GM12878 (cell line): ENCODE results near the gene CHID1. TPM values are rescaled to one million over a fixed set of nuclear protein-coding genes. Genes with fewer than 3 reads are reported as not detected.

Experiments
- ATAC-seq: fragments of 200-7000 bp; cut with Tn5 transposase; 3 replicates; pipeline ENCODE4 v1.9.1; 2020; ENCODE audit warnings: mild to moderate bottlenecking, moderate library complexity
- BruUV-seq: library from RNA; stranded (reverse); fragments of 400-500 nt; replicated peaks from 2 replicates; lab custom pipeline; 2021; lab: Mats Ljungman, UMichigan
- CTCF ChIA-PET: fragments of 300-600 bp; sonication (Branson Sonifier 250); formaldehyde crosslinking; extraction: SDS; loops from one replicate; lab custom pipeline; 2021; ENCODE audit warnings: inconsistent platforms; lab: Yijun Ruan, JAX
- POLR2A ChIA-PET: fragments of 350-600 bp; formaldehyde crosslinking; extraction: SDS; loops from one replicate; lab custom pipeline; 2021; ENCODE audit warnings: inconsistent platforms; lab: Charles Lee
- RAD21 ChIA-PET: fragments of 300-600 bp; sonication (Branson Sonifier 250); formaldehyde crosslinking; loops from one replicate; lab custom pipeline; 2023; ENCODE audit warnings: antibody characterized with exemption; ENCODE audit not compliant: unreplicated experiment; lab: Charles Lee
- SMC1A ChIA-PET: fragments of 300-600 bp; sonication (Branson Sonifier 250); formaldehyde crosslinking; loops from one replicate; lab custom pipeline; 2023; ENCODE audit not compliant: unreplicated experiment, uncharacterized antibody; lab: Charles Lee
- DNase-seq: peaks from one replicate; pipeline ENCODE4 v3.0.0-alpha.2; 2011; ENCODE audit warnings: low read depth, low spot score
- FAIRE-seq: peaks from 3 replicates; lab custom pipeline; 2011; peaks lifted over from hg19 to GRCh38; lab: Jason Lieb, UNC
- H2AFZ ChIP-seq: 2 replicates; pipeline ENCODE4 v1.6.0; 2011; ENCODE audit warnings: low read depth, low read length, control low read depth; ENCODE audit not compliant: control insufficient read depth
- H3K27ac ChIP-seq: 2 replicates; pipeline ENCODE4 v1.5.1; 2011; ENCODE audit warnings: control low read depth; ENCODE audit not compliant: control insufficient read depth, insufficient read depth
- H3K27me3 ChIP-seq, 2 experiments: replicated peaks in 1 of 2; 2 replicates each; pipeline versions ENCODE4 v1.6.0 to v1.6.1; 2011; ENCODE audit warnings: low read length in 1 of 2; ENCODE audit not compliant: control insufficient read depth in 2 of 2, insufficient read depth in 2 of 2
- H3K36me3 ChIP-seq, 2 experiments: 2 replicates each; pipeline ENCODE4 v1.5.1; 2011; ENCODE audit warnings: low read length in 1 of 2; ENCODE audit not compliant: control insufficient read depth in 2 of 2, insufficient read depth in 2 of 2
- H3K4me1 ChIP-seq: 2 replicates; pipeline ENCODE4 v1.6.1; 2011; ENCODE audit warnings: mild to moderate bottlenecking, low read length, moderate library complexity, mixed read lengths; ENCODE audit not compliant: control insufficient read depth, insufficient read depth
- H3K4me2 ChIP-seq: 2 replicates; pipeline ENCODE4 v1.6.0; 2011; ENCODE audit warnings: control low read depth; ENCODE audit not compliant: control insufficient read depth, insufficient read depth
- H3K4me3 ChIP-seq: fragments of 200-600 bp; sonication (generic); 2 replicates; pipeline ENCODE4 v1.5.1; 2016
- H3K79me2 ChIP-seq: 2 replicates; pipeline ENCODE4 v1.6.0; 2011; ENCODE audit warnings: low read length; ENCODE audit not compliant: control insufficient read depth, insufficient read depth
- H3K9ac ChIP-seq: 2 replicates; pipeline ENCODE4 v1.8.0; 2011; ENCODE audit warnings: low read length, control low read depth, mixed read lengths; ENCODE audit not compliant: control insufficient read depth, insufficient read depth
- H3K9me3 ChIP-seq: replicated peaks from 3 replicates; pipeline ENCODE4 v1.5.1; 2011; ENCODE audit warnings: mild to moderate bottlenecking, low read length; ENCODE audit not compliant: control insufficient read depth, insufficient read depth
- H4K20me1 ChIP-seq: 2 replicates; pipeline ENCODE4 v1.6.0; 2011; ENCODE audit not compliant: control insufficient read depth, insufficient read depth
- RUNX3 ChIP-seq: IDR thresholded peaks from 2 replicates; pipeline ENCODE4 v1.6.1; 2012; ENCODE audit warnings: low read length, inconsistent platforms
- WGBS: methylation state at CpG from one replicate; pipeline ENCODE4 v1.1.6; 2016; ENCODE audit warnings: low lambda C conversion rate; ENCODE audit not compliant: insufficient replicate concordance, insufficient coverage; ENCODE audit errors: missing lambda C conversion rate; 5-methylcytosine and 5-hydroxymethylcytosine counted together
- in situ Hi-C: fragments of 300-500 bp; cut with MboI; formaldehyde crosslinking; loops from 9 replicates; pipeline ENCODE4 v1.14.3; 2018; ENCODE audit warnings: mixed read lengths
- intact Hi-C: fragments of 100-400 bp; cut with micrococcal nuclease; formaldehyde crosslinking; loops from one replicate; pipeline ENCODE4 v1.14.2; 2022; ENCODE audit not compliant: unreplicated experiment
- polyA plus RNA-seq, 11 experiments: library from polyadenylated mRNA; depleted of rRNA in 4 of 11; unstranded in 6 of 11; stranded (reverse) in 5 of 11; fragments of >200 nt; fragmentation: Nextera tagmentation in 4 of 11; fragmentation: Illumina TruSeq in 1 of 11; extraction: Ambion mirVana in 4 of 11; extraction: Trizol in 1 of 11; gene quantifications; 1 replicate in 1 of 11; 2 replicates in 10 of 11; pipeline versions ENCODE4 v1.2.1 to v1.2.3, GENCODE V29; 2011 to 2016; ENCODE audit warnings: inconsistent platforms in 2 of 11, missing spikeins in 2 of 11, low read depth in 1 of 11
- total RNA-seq, 4 experiments: library from RNA; depleted of rRNA in 3 of 4; stranded (reverse); fragments of >200 nt in 3 of 4; fragmentation: Illumina TruSeq in 1 of 4; extraction: Trizol in 1 of 4; gene quantifications; 2 replicates each; pipeline versions ENCODE4 v1.2.1 to v1.2.3, GENCODE V29; 2013 to 2021
- TF ChIP-seq, protein P1 (sequence below), 3 experiments: IDR thresholded peaks in 2 of 3; conservative IDR thresholded peaks in 1 of 3; 2 replicates each; pipeline ENCODE4 v1.5.1; 2011; ENCODE audit warnings: low read depth in 3 of 3, low read length in 3 of 3, mild to moderate bottlenecking in 3 of 3, control low read depth in 2 of 3, moderate library complexity in 2 of 3, inconsistent platforms in 1 of 3, mixed read lengths in 1 of 3; ENCODE audit not compliant: control insufficient read depth in 2 of 3, insufficient read depth in 1 of 3; ENCODE audit errors: extremely low read depth in 1 of 3

CHID1 gene
- total and polyA plus RNA-seq, 10 of the 15 experiments (the other 5 are each of a cell fraction or from before 2014, with no cell fraction given): 4.8 to 75.2 (median 30.1) TPM

DNA sequence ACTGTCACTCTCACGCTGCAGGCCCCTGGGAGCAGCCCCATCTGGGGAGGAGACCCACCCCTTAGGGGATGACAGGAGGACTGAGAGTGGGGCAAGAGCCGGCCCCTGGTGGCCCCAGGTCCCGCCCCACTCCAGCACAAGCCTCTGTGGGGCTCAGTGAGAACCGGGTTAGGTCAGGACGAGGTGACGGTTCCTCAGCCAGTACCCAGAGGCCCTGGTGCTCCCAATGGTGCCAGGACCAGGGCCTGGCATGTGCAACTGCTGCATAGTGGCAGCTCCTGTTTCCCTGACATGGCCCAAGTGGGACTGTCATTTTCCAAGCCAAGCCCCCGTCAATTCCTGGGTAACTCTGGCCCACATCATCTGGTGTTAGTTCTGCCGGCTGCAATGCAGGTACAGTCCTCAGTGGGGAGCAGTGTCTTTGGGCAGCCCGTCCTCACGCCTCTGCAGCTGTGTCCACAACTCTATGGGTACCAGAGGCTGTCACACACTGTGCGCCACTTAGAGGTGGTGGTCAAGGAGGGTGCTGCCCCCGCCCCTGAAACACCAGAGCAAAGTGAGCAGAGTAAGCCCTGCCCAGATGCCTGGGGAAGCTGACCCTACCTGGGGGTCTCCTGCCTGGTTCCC, 15.9 kb downstream of the CHID1 start:
- 95% methylated on average over 12 of the region's 12 CpGs for WGBS
- no peak overlapping the region for H3K27ac ChIP-seq

More for the DNA sequence above, 15.9 kb downstream of the CHID1 start:
- H3K4me1 ChIP-seq: no peaks in the 10 kb centered on the region
- no TSS peak for BruUV-seq
- no peaks in the 10 kb centered on the region for H3K79me2 ChIP-seq
- no peak overlapping the region for H3K4me2 ChIP-seq
- H3K27me3 ChIP-seq: no peaks in the 10 kb centered on the region
- ChIA-PET POLR2A (interaction anchor here (1.0 kb wide), 1 partner anchor 19 kb away, joined by 3 read pairs; no protein-coding TSS in a partner anchor), RAD21 (no interaction called here), SMC1A (no interaction called here), CTCF (no interaction called here)
- H3K9ac ChIP-seq: no peak overlapping the region
- ATAC-seq (peak; percentile 43; the same call in 2 of the 3 replicates), FAIRE-seq (no peak), DNase-seq (no peak)
- in situ Hi-C loops: no loop called here
- TF ChIP-seq, protein P1, sequence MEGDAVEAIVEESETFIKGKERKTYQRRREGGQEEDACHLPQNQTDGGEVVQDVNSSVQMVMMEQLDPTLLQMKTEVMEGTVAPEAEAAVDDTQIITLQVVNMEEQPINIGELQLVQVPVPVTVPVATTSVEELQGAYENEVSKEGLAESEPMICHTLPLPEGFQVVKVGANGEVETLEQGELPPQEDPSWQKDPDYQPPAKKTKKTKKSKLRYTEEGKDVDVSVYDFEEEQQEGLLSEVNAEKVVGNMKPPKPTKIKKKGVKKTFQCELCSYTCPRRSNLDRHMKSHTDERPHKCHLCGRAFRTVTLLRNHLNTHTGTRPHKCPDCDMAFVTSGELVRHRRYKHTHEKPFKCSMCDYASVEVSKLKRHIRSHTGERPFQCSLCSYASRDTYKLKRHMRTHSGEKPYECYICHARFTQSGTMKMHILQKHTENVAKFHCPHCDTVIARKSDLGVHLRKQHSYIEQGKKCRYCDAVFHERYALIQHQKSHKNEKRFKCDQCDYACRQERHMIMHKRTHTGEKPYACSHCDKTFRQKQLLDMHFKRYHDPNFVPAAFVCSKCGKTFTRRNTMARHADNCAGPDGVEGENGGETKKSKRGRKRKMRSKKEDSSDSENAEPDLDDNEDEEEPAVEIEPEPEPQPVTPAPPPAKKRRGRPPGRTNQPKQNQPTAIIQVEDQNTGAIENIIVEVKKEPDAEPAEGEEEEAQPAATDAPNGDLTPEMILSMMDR (IDR thresholded peaks at IDR 0.05 in 2 of 3, conservative IDR thresholded peaks at IDR 0.05 in 1 of 3; ENCODE audit: control insufficient read depth in 2 of 3, extremely low read depth in 1 of 3, insufficient read depth in 1 of 3, low read depth in 3 of 3, low read length in 3 of 3): peak in 1 of 3 experiments; percentile 19; a peak in 1 of 6 replicates
- TF ChIP-seq RUNX3: no peak
- H4K20me1 ChIP-seq: no peaks in the 10 kb centered on the region
- no peak overlapping the region for H2AFZ ChIP-seq
- intact Hi-C loops: no loop called here
- H3K9me3 ChIP-seq: no peaks in the 10 kb centered on the region
- H3K4me3 ChIP-seq: no peak overlapping the region
- peaks cover 0 to 13% of the 10 kb centered on the region in 2 experiments; a peak in 2 of 4 replicates for H3K36me3 ChIP-seq
